Calu3 (cell line): Measurements from ENCODE around the gene COL4A2. TPM values are rescaled to one million over a fixed set of nuclear protein-coding genes. Genes with fewer than 3 reads are reported as not detected.

Source experiments
- BruUV-seq: library from RNA; stranded (reverse); fragments of 400-500 nt; replicated peaks from 2 replicates; lab custom pipeline; 2021; lab: Mats Ljungman, UMichigan
- CTCF ChIA-PET: fragments of 300-600 bp; sonication (Branson Sonifier 250); formaldehyde crosslinking; loops from one replicate; lab custom pipeline; 2022; ENCODE audit warnings: antibody characterized with exemption; lab: Charles Lee
- DNase-seq: peaks from one replicate; pipeline ENCODE4 v3.0.0; 2022
- H3K27ac Mint-ChIP-seq: one replicate; pipeline ENCODE4 v1.8.0; 2022; ENCODE audit warnings: mixed read lengths; ENCODE audit not compliant: unreplicated experiment
- H3K27me3 Mint-ChIP-seq: one replicate; pipeline ENCODE4 v1.8.0; 2022; ENCODE audit warnings: mixed read lengths; ENCODE audit not compliant: unreplicated experiment
- H3K36me3 Mint-ChIP-seq: one replicate; pipeline ENCODE4 v1.8.0; 2022; ENCODE audit warnings: mild to moderate bottlenecking, moderate library complexity, mixed read lengths; ENCODE audit not compliant: insufficient read depth, unreplicated experiment
- H3K4me1 Mint-ChIP-seq: one replicate; pipeline ENCODE4 v1.8.0; 2022; ENCODE audit warnings: mild to moderate bottlenecking, low read depth, mixed read lengths; ENCODE audit not compliant: unreplicated experiment
- H3K4me3 Mint-ChIP-seq: one replicate; pipeline ENCODE4 v1.8.0; 2022; ENCODE audit warnings: mild to moderate bottlenecking, low read depth, moderate library complexity, mixed read lengths; ENCODE audit not compliant: unreplicated experiment
- H3K9me3 Mint-ChIP-seq: one replicate; pipeline ENCODE4 v1.8.0; 2022; ENCODE audit warnings: low read depth, mixed read lengths; ENCODE audit not compliant: unreplicated experiment
- intact Hi-C: fragments of 100-400 bp; cut with micrococcal nuclease; formaldehyde crosslinking; loops from one replicate; pipeline ENCODE4 v1.10.0; 2022; ENCODE audit not compliant: unreplicated experiment
- total RNA-seq: library from RNA; stranded (reverse); gene quantifications from 2 replicates; pipeline ENCODE4 v1.2.3, GENCODE V29; 2022
- TF ChIP-seq, protein P1 (sequence below): fragments of 200-600 bp; IDR thresholded peaks from one replicate; pipeline ENCODE4 v1.8.0; 2022; ENCODE audit warnings: antibody characterized with exemption; ENCODE audit not compliant: unreplicated experiment

Gene COL4A2
- total RNA-seq, 1 experiment from 2014 or later, result 0.42 TPM

DNA sequence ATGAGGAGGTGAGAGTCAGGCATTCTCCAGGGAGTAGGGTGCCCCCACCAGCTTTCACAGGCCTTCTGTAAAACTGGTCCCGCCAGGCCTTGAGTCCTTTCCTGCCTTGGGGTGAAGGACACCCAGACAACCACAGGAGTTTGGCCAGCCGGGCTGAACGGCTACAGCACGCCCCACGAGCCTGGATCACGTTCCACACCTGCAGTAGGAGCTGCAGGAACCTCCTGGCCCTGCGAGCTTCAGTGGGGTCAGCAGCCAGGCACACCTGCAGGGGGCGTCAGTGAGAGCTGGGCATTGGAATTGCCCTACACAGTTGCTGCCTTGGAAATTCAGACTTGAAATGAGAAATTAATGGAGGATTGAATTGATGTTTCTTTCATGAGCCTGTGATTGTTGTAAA is 45.7 kb downstream of the COL4A2 start:
- Mint-ChIP-seq H3K36me3 (no peaks in the 10 kb centered on the region), H3K27me3 (no peaks in the 10 kb centered on the region), H3K4me3 (no peak overlapping the region), H3K9me3 (no peaks in the 10 kb centered on the region), H3K4me1 (peaks cover 4% of the 10 kb centered on the region), H3K27ac (no peak overlapping the region)
- TF ChIP-seq, protein P1, sequence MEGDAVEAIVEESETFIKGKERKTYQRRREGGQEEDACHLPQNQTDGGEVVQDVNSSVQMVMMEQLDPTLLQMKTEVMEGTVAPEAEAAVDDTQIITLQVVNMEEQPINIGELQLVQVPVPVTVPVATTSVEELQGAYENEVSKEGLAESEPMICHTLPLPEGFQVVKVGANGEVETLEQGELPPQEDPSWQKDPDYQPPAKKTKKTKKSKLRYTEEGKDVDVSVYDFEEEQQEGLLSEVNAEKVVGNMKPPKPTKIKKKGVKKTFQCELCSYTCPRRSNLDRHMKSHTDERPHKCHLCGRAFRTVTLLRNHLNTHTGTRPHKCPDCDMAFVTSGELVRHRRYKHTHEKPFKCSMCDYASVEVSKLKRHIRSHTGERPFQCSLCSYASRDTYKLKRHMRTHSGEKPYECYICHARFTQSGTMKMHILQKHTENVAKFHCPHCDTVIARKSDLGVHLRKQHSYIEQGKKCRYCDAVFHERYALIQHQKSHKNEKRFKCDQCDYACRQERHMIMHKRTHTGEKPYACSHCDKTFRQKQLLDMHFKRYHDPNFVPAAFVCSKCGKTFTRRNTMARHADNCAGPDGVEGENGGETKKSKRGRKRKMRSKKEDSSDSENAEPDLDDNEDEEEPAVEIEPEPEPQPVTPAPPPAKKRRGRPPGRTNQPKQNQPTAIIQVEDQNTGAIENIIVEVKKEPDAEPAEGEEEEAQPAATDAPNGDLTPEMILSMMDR, result no peak
- DNase-seq, result no peak
- no TSS peak for BruUV-seq
- intact Hi-C loops, result no loop called here
- CTCF ChIA-PET, result no interaction called here

GRCh38 chr13:110353339-110353977 is 46.4 kb downstream of the COL4A2 start:
- H3K27ac Mint-ChIP-seq, result no peak overlapping the region

DNA sequence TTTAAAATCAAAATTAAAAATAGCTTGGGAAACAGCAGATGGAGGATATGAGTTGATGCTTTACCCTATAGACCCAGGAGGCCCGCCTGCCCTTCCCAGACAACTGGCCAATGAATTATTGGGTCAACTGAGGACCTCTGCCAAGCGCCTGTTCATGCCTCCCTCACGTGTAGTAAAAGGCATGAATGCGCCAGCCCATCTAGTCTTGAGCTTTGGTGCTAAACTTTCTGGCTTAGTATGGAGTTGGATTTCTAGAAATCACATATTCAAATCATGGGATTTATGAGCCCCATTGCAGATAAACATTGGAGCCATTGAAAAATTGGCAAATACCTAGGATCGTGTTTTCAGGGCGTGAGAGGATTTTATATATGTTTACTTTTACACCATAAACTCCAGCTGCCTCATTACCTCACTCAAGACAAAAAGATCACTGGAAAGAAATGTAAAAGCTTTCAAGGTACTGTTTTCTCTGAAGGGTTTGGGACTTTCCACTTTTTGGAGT is 47.1 kb downstream of the COL4A2 start:
- H3K36me3 Mint-ChIP-seq, result no peaks in the 10 kb centered on the region
- BruUV-seq, result no TSS peak
- no peaks in the 10 kb centered on the region for H3K9me3 Mint-ChIP-seq
- H3K27ac Mint-ChIP-seq, result no peak overlapping the region
- CTCF ChIA-PET, result no interaction called here
- TF ChIP-seq, protein P1, result no peak
- H3K4me1 Mint-ChIP-seq, result no peaks in the 10 kb centered on the region
- intact Hi-C loops, result no loop called here
- DNase-seq, result no peak
- no peak overlapping the region for H3K4me3 Mint-ChIP-seq
- H3K27me3 Mint-ChIP-seq, result no peaks in the 10 kb centered on the region

More at GRCh38 chr13:110353339-110353977, 46.4 kb downstream of the COL4A2 start:
- CTCF ChIA-PET, result no interaction called here
- no peaks in the 10 kb centered on the region for H3K27me3 Mint-ChIP-seq
- H3K4me1 Mint-ChIP-seq, result no peaks in the 10 kb centered on the region
- no peak overlapping the region for H3K4me3 Mint-ChIP-seq
- no peaks in the 10 kb centered on the region for H3K36me3 Mint-ChIP-seq
- H3K9me3 Mint-ChIP-seq, result no peaks in the 10 kb centered on the region
- TF ChIP-seq, protein P1, result no peak
- intact Hi-C loops, result no loop called here
- no TSS peak for BruUV-seq
- DNase-seq, result no peak

- TF ChIP-seq, protein P1, result no peak
- Mint-ChIP-seq H3K27me3 (no peaks in the 10 kb centered on the region), H3K27ac (no peak overlapping the region), H3K4me3 (no peak overlapping the region), H3K4me1 (no peaks in the 10 kb centered on the region), H3K9me3 (no peaks in the 10 kb centered on the region), H3K36me3 (no peaks in the 10 kb centered on the region)
- intact Hi-C loops, result no loop called here
- BruUV-seq, result no TSS peak
- no peak for DNase-seq
- CTCF ChIA-PET, result no interaction called here
Measured at GRCh38 chr13:110354715-110355473, 47.8 kb downstream of the COL4A2 start.
